Stimulated activated CD8-positive, alpha-beta memory T cell treated with anti-CD3 and anti-CD28 coated beads, Interleukin-15, amount 100 ng/mL, for 24 hours (primary cell): ENCODE measurements around the gene CHST2.
"Not testable (repeated sequence)": the region's sequence is repeated elsewhere in the genome, so short reads cannot be mapped to it uniquely, and the experiment has no call there.

Source experiments
- DNase-seq: peaks from one replicate; pipeline ENCODE4 v3.0.0-alpha.2; 2020; ENCODE audit warnings: low read depth

The CHST2 gene

GRCh38 chr3:143119009-143119914 lies at the start of gene CHST2:
CHST2 (plus strand) TSS chr3:143119771; CDS start chr3:143120817, 1,046 bp downstream.
- peak; percentile 47 for DNase-seq

GRCh38 chr3:143070977-143071551 lies 48.5 kb upstream of the CHST2 start:
- DNase-seq: no peak

GRCh38 chr3:143071776-143072175 lies 47.8 kb upstream of the CHST2 start:
- DNase-seq: no peak

GRCh38 chr3:143072298-143073020 lies 47.1 kb upstream of the CHST2 start:
- not testable (repeated sequence) for DNase-seq

- DNase-seq: not testable (repeated sequence)
Observed at GRCh38 chr3:143073541-143073940, 46.0 kb upstream of the CHST2 start.

- DNase-seq: not testable (repeated sequence)
Observed at GRCh38 chr3:143073983-143074382, 45.6 kb upstream of the CHST2 start.

- DNase-seq: no peak
Observed at GRCh38 chr3:143078883-143079282, 40.7 kb upstream of the CHST2 start.

- no peak for DNase-seq
Observed at GRCh38 chr3:143080196-143080595, 39.4 kb upstream of the CHST2 start.

GRCh38 chr3:143081365-143081764 lies 38.2 kb upstream of the CHST2 start:
- DNase-seq: no peak

GRCh38 chr3:143081844-143082778 lies 37.5 kb upstream of the CHST2 start:
- DNase-seq: no peak

- no peak for DNase-seq
Observed at GRCh38 chr3:143083781-143084180, 35.8 kb upstream of the CHST2 start.

GRCh38 chr3:143084856-143085731 lies 34.5 kb upstream of the CHST2 start:
- DNase-seq: no peak

- no peak for DNase-seq
Observed at GRCh38 chr3:143088835-143089234, 30.7 kb upstream of the CHST2 start.

GRCh38 chr3:143089965-143090364 lies 29.6 kb upstream of the CHST2 start:
- DNase-seq: no peak

- no peak for DNase-seq
Observed at GRCh38 chr3:143090486-143090885, 29.1 kb upstream of the CHST2 start.

- DNase-seq: no peak
Observed at GRCh38 chr3:143090976-143091837, 28.4 kb upstream of the CHST2 start.

GRCh38 chr3:143092191-143092590 lies 27.4 kb upstream of the CHST2 start:
- DNase-seq: no peak

- DNase-seq: no peak
Observed at GRCh38 chr3:143095813-143096212, 23.8 kb upstream of the CHST2 start.

GRCh38 chr3:143098032-143098764 lies 21.4 kb upstream of the CHST2 start:
- no peak for DNase-seq
